ENCODE results near the gene ENG.
"Not testable (repeated sequence)": the region's sequence is repeated elsewhere in the genome, so short reads cannot be mapped to it uniquely, and the experiment has no call there.

ENG gene

DNA sequence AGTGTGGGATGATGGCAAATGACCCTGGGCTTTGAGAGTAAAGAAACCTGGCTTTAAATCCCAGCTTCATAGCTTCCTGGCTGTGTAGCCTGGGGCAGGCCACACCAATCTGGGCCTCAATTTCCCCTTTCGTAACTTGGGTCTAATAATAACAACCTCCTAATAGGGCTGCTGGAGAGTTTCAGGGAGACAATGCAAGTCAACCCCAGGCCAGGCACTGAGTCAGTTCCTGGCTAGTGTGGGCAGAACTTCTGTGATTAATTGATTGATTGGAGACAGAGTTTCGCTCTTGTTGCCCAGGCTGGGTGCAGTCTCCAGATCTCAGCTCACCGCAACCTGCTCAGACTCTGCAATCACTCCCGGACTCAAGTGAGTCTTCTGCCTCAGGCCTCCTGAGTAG is 72.7 kb downstream of the ENG start:
- H3K9me3 ChIP-seq (ENCODE audit: control insufficient read depth, insufficient read depth, low read depth, low read length): no peaks in the 10 kb centered on the region
- H3K27ac ChIP-seq (ENCODE audit: extremely low read depth, low read depth, low read length): no peak overlapping the region
- H3K4me3 ChIP-seq (ENCODE audit: low read depth, low read length): no peak overlapping the region
- H3K4me1 ChIP-seq (ENCODE audit: control insufficient read depth, insufficient read depth, low read length): no peaks in the 10 kb centered on the region
- peaks cover 0 to 2% of the 10 kb centered on the region in 2 experiments; a peak in 1 of 3 replicates for H3K36me3 ChIP-seq (ENCODE audit: control insufficient read depth in 2 of 2, insufficient read depth in 1 of 2, low read length in 2 of 2)
- CTCF ChIA-PET: interaction anchor here (0.9 to 3.1 kb wide), 2 partner anchors 41 to 47 kb away, joined by 3 to 11 read pairs; partner anchors contain the start of gene TOR2A
- TF ChIP-seq, protein P1, sequence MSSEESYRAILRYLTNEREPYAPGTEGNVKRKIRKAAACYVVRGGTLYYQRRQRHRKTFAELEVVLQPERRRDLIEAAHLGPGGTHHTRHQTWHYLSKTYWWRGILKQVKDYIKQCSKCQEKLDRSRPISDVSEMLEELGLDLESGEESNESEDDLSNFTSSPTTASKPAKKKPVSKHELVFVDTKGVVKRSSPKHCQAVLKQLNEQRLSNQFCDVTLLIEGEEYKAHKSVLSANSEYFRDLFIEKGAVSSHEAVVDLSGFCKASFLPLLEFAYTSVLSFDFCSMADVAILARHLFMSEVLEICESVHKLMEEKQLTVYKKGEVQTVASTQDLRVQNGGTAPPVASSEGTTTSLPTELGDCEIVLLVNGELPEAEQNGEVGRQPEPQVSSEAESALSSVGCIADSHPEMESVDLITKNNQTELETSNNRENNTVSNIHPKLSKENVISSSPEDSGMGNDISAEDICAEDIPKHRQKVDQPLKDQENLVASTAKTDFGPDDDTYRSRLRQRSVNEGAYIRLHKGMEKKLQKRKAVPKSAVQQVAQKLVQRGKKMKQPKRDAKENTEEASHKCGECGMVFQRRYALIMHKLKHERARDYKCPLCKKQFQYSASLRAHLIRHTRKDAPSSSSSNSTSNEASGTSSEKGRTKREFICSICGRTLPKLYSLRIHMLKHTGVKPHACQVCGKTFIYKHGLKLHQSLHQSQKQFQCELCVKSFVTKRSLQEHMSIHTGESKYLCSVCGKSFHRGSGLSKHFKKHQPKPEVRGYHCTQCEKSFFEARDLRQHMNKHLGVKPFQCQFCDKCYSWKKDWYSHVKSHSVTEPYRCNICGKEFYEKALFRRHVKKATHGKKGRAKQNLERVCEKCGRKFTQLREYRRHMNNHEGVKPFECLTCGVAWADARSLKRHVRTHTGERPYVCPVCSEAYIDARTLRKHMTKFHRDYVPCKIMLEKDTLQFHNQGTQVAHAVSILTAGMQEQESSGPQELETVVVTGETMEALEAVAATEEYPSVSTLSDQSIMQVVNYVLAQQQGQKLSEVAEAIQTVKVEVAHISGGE (tag by site-specific recombination; conservative IDR thresholded peaks at IDR 0.05; ENCODE audit: low read depth): no peak
- TF ChIP-seq ZNF791 (tag by site-specific recombination; IDR thresholded peaks at IDR 0.05): no peak
- no peak for TF ChIP-seq MEIS1 (CRISPR knock-in tag; IDR thresholded peaks at IDR 0.05; ENCODE audit: borderline replicate concordance)
- no peak for TF ChIP-seq ZNF449 (tag by site-specific recombination; IDR thresholded peaks at IDR 0.05)
- POLR2A ChIA-PET: interaction anchor here (0.7 kb wide), 1 partner anchor 10 kb away, joined by 3 read pairs; no protein-coding TSS in a partner anchor

GRCh38 chr9:127780909-127781308 is 73.5 kb downstream of the ENG start:
- not testable (repeated sequence) for H3K36me3 ChIP-seq (ENCODE audit: control insufficient read depth in 2 of 2, insufficient read depth in 1 of 2, low read length in 2 of 2); H3K4me1 ChIP-seq (ENCODE audit: control insufficient read depth, insufficient read depth, low read length); H3K4me3 ChIP-seq (ENCODE audit: low read depth, low read length); H3K9me3 ChIP-seq (ENCODE audit: control insufficient read depth, insufficient read depth, low read depth, low read length); H3K27ac ChIP-seq (ENCODE audit: extremely low read depth, low read depth, low read length)
- POLR2A ChIA-PET: interaction anchor here (0.7 to 2.4 kb wide), 4 partner anchors 10 to 271 kb away, joined by 3 to 9 read pairs (median 4); partner anchors contain the start of gene TOR2A
- CTCF ChIA-PET: interaction anchor here (0.6 to 3.1 kb wide), 4 partner anchors 17 to 89 kb away, joined by 3 to 11 read pairs (median 3); partner anchors contain the start of gene TOR2A

- TF ChIP-seq, protein P2, sequence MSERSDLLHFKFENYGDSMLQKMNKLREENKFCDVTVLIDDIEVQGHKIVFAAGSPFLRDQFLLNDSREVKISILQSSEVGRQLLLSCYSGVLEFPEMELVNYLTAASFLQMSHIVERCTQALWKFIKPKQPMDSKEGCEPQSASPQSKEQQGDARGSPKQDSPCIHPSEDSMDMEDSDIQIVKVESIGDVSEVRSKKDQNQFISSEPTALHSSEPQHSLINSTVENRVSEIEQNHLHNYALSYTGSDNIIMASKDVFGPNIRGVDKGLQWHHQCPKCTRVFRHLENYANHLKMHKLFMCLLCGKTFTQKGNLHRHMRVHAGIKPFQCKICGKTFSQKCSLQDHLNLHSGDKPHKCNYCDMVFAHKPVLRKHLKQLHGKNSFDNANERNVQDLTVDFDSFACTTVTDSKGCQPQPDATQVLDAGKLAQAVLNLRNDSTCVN (tag by site-specific recombination; optimal IDR thresholded peaks at IDR 0.05): no peak
- TF ChIP-seq ZIC2 (tag by site-specific recombination; IDR thresholded peaks at IDR 0.05): peak; percentile 82
- TF ChIP-seq, protein P3, sequence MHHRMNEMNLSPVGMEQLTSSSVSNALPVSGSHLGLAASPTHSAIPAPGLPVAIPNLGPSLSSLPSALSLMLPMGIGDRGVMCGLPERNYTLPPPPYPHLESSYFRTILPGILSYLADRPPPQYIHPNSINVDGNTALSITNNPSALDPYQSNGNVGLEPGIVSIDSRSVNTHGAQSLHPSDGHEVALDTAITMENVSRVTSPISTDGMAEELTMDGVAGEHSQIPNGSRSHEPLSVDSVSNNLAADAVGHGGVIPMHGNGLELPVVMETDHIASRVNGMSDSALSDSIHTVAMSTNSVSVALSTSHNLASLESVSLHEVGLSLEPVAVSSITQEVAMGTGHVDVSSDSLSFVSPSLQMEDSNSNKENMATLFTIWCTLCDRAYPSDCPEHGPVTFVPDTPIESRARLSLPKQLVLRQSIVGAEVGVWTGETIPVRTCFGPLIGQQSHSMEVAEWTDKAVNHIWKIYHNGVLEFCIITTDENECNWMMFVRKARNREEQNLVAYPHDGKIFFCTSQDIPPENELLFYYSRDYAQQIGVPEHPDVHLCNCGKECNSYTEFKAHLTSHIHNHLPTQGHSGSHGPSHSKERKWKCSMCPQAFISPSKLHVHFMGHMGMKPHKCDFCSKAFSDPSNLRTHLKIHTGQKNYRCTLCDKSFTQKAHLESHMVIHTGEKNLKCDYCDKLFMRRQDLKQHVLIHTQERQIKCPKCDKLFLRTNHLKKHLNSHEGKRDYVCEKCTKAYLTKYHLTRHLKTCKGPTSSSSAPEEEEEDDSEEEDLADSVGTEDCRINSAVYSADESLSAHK (tag by site-specific recombination; IDR thresholded peaks at IDR 0.05): 0 out of 2 replicates have a peak, but pooled peaks have one; percentile 21
- TF ChIP-seq ZBTB20 (tag by site-specific recombination; IDR thresholded peaks at IDR 0.05): no peak
- TF ChIP-seq ZNF768 (tag by site-specific recombination; IDR thresholded peaks at IDR 0.05): peak; percentile 72
- Histone ChIP-seq H3K4me1 (ENCODE audit: control insufficient read depth, insufficient read depth, low read length) (no peaks in the 10 kb centered on the region), H3K27ac (ENCODE audit: extremely low read depth, low read depth, low read length) (no peak overlapping the region), H3K4me3 (ENCODE audit: low read depth, low read length) (no peak overlapping the region), H3K36me3 (ENCODE audit: control insufficient read depth in 2 of 2, insufficient read depth in 1 of 2, low read length in 2 of 2) (no peaks in the 10 kb centered on the region), H3K9me3 (ENCODE audit: control insufficient read depth, insufficient read depth, low read depth, low read length) (no peaks in the 10 kb centered on the region)
- ChIA-PET POLR2A (interaction anchor here (0.7 to 2.4 kb wide), 5 partner anchors 9 to 271 kb away, joined by 3 to 9 read pairs (median 3); partner anchors contain the start of gene TOR2A), CTCF (interaction anchor here (0.7 to 3.1 kb wide), 3 partner anchors 17 to 90 kb away, joined by 3 to 11 read pairs (median 3); partner anchors contain the start of gene TOR2A)
These were observed 74.2 kb downstream of the ENG start for GRCh38 chr9:127780126-127780885.

Measured in HEK293 (cell line).